ENCODE results near the gene MLH3. TPM values are rescaled to one million over a fixed set of nuclear protein-coding genes. Genes with fewer than 3 reads are reported as not detected.
"Not testable (repeated sequence)": the region's sequence is repeated elsewhere in the genome, so short reads cannot be mapped to it uniquely, and the experiment has no call there.

The MLH3 gene
- total and polyA plus RNA-seq, 4 donors: 5.8 to 29.7 (median 9.9) TPM

DNA sequence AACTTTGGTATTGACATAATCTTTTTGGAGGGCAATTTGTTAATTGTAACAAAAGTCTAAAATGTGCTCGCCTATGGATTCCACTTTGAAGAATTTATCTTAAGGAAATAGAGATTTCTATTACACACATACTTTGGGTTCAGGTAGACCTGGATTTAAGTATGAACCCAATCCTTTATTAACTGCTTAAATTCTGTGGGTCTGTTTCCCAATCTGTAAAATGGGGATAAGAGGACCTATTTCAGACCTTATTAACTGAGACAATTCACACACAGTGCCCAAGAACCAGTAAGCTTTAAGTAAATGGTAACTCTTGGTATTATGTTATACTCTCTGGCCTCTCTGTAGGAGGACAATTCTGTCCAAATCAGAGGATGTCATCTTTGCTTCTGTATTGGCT is 49.4 kb downstream of the MLH3 start:
- TF ChIP-seq, protein P1, sequence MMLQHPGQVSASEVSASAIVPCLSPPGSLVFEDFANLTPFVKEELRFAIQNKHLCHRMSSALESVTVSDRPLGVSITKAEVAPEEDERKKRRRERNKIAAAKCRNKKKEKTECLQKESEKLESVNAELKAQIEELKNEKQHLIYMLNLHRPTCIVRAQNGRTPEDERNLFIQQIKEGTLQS (IDR thresholded peaks at IDR 0.05): no peak
- TF ChIP-seq GABPA (IDR thresholded peaks at IDR 0.05 in 1 of 2, conservative IDR thresholded peaks at IDR 0.05 in 1 of 2) (no peak), HNF4G (IDR thresholded peaks at IDR 0.05) (no peak), NR2F2 (IDR thresholded peaks at IDR 0.05) (no peak), YY1 (IDR thresholded peaks at IDR 0.05) (no peak), RAD21 (IDR thresholded peaks at IDR 0.05) (no peak), EGR1 (IDR thresholded peaks at IDR 0.05; ENCODE audit: low read depth in 2 of 2) (no peak), FOXA1 (IDR thresholded peaks at IDR 0.05) (no peak)
- H3K4me3 ChIP-seq (ENCODE audit: low read depth in 1 of 3, low read length in 3 of 3): peak overlapping the region; percentile 86 to 91 (median 87)
- peaks cover 0 to 3% (median 0%) of the 10 kb centered on the region in 4 donors for H3K9me3 ChIP-seq (ENCODE audit: control insufficient read depth in 4 of 4, low read length in 3 of 4)
- H3K9ac ChIP-seq (ENCODE audit: low read depth in 1 of 2, low read length in 2 of 2): peak overlapping the region; percentile 45 to 82
- H3K4me1 ChIP-seq (ENCODE audit: control insufficient read depth in 4 of 4, insufficient read depth in 4 of 4, low read length in 3 of 4): peaks cover 0 to 17% (median 12%) of the 10 kb centered on the region in 4 donors
- no peak for DNase-seq (ENCODE audit: low spot score)
- 99% methylated on average over 1 of the region's 1 CpG for WGBS
- H3K27ac ChIP-seq (ENCODE audit: low read depth in 1 of 2, low read length in 2 of 2): peak overlapping the region; percentile 74 to 85
- H3K36me3 ChIP-seq (ENCODE audit: control insufficient read depth in 4 of 4, insufficient read depth in 3 of 4, low read depth in 1 of 4, low read length in 3 of 4): peaks cover 5 to 14% (median 10%) of the 10 kb centered on the region in 4 donors
- no peaks in the 10 kb centered on the region for H3K27me3 ChIP-seq (ENCODE audit: control insufficient read depth in 4 of 4, insufficient read depth in 4 of 4, low read length in 3 of 4)

DNA sequence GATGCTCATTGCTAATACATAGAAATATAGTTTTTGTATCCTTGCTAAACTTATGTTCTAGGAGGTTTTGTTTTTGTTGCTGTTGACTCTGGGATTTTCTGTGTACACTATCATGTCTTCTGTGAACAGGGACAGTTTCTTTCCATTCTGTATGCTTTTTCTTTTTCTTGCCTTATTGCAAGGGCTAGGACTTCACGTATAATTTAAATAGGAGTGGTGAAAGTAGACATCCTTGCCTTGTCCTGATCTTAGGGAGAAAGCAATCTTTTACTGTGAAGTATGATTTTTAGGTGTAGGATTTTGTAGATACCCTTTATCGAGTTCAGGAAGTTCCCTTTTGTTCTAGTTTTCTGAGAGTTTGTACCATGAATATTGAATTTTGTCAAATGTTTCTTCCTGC is 50.0 kb downstream of the MLH3 start:
- no peaks in the 10 kb centered on the region for H3K27me3 ChIP-seq (ENCODE audit: control insufficient read depth in 4 of 4, insufficient read depth in 4 of 4, low read length in 3 of 4)
- 94% methylated on average over 2 of the region's 2 CpGs for WGBS
- DNase-seq (ENCODE audit: low spot score): no peak
- peaks cover 0 to 3% (median 0%) of the 10 kb centered on the region in 4 donors for H3K9me3 ChIP-seq (ENCODE audit: control insufficient read depth in 4 of 4, low read length in 3 of 4)
- H3K4me3 ChIP-seq (ENCODE audit: low read depth in 1 of 3, low read length in 3 of 3): no peak overlapping the region
- no peak for TF ChIP-seq SP1 (IDR thresholded peaks at IDR 0.05)
- TF ChIP-seq, protein P1 (IDR thresholded peaks at IDR 0.05): no peak
- TF ChIP-seq RXRA (IDR thresholded peaks at IDR 0.05): no peak
- no peak for TF ChIP-seq YY1 (IDR thresholded peaks at IDR 0.05)
- TF ChIP-seq, protein P2, sequence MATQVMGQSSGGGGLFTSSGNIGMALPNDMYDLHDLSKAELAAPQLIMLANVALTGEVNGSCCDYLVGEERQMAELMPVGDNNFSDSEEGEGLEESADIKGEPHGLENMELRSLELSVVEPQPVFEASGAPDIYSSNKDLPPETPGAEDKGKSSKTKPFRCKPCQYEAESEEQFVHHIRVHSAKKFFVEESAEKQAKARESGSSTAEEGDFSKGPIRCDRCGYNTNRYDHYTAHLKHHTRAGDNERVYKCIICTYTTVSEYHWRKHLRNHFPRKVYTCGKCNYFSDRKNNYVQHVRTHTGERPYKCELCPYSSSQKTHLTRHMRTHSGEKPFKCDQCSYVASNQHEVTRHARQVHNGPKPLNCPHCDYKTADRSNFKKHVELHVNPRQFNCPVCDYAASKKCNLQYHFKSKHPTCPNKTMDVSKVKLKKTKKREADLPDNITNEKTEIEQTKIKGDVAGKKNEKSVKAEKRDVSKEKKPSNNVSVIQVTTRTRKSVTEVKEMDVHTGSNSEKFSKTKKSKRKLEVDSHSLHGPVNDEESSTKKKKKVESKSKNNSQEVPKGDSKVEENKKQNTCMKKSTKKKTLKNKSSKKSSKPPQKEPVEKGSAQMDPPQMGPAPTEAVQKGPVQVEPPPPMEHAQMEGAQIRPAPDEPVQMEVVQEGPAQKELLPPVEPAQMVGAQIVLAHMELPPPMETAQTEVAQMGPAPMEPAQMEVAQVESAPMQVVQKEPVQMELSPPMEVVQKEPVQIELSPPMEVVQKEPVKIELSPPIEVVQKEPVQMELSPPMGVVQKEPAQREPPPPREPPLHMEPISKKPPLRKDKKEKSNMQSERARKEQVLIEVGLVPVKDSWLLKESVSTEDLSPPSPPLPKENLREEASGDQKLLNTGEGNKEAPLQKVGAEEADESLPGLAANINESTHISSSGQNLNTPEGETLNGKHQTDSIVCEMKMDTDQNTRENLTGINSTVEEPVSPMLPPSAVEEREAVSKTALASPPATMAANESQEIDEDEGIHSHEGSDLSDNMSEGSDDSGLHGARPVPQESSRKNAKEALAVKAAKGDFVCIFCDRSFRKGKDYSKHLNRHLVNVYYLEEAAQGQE (IDR thresholded peaks at IDR 0.05): no peak
- no peak for TF ChIP-seq HNF4G (IDR thresholded peaks at IDR 0.05)
- no peak overlapping the region for H3K27ac ChIP-seq (ENCODE audit: low read depth in 1 of 2, low read length in 2 of 2)
- peaks cover 0 to 8% (median 5%) of the 10 kb centered on the region in 4 donors for H3K36me3 ChIP-seq (ENCODE audit: control insufficient read depth in 4 of 4, insufficient read depth in 3 of 4, low read depth in 1 of 4, low read length in 3 of 4)
- H3K4me1 ChIP-seq (ENCODE audit: control insufficient read depth in 4 of 4, insufficient read depth in 4 of 4, low read length in 3 of 4): peaks cover 0 to 17% (median 12%) of the 10 kb centered on the region in 4 donors
- H3K9ac ChIP-seq (ENCODE audit: low read depth in 1 of 2, low read length in 2 of 2): no peak overlapping the region

DNA sequence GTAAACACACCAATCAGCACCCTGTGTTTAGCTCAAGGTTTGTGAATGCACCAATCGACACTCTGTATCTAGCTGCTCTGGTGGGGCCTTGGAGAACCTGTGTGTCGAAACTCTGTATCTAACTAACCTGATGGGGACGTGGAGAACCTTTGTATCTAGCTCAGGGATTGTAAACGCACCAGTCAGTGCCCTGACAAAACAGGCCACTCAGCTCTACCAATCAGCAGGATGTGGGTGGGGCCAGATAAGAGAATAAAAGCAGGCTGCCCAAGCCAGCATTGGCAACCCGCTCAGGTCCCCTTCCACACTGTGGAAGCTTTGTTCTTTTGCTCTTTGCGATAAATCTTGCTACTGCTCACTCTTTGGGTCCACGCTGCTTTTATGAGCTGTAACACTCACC is 55.5 kb downstream of the MLH3 start:
- H3K9me3 ChIP-seq (ENCODE audit: control insufficient read depth in 4 of 4, low read length in 3 of 4); H3K27me3 ChIP-seq (ENCODE audit: control insufficient read depth in 4 of 4, insufficient read depth in 4 of 4, low read length in 3 of 4); H3K4me3 ChIP-seq (ENCODE audit: low read depth in 1 of 3, low read length in 3 of 3); H3K27ac ChIP-seq (ENCODE audit: low read depth in 1 of 2, low read length in 2 of 2); DNase-seq (ENCODE audit: low spot score); H3K36me3 ChIP-seq (ENCODE audit: control insufficient read depth in 4 of 4, insufficient read depth in 3 of 4, low read depth in 1 of 4, low read length in 3 of 4); H3K4me1 ChIP-seq (ENCODE audit: control insufficient read depth in 4 of 4, insufficient read depth in 4 of 4, low read length in 3 of 4); H3K9ac ChIP-seq (ENCODE audit: low read depth in 1 of 2, low read length in 2 of 2): not testable (repeated sequence)
- WGBS: 84% methylated on average over 6 of the region's 7 CpGs

- H3K27ac ChIP-seq (ENCODE audit: low read depth in 1 of 2, low read length in 2 of 2); H3K4me3 ChIP-seq (ENCODE audit: low read depth in 1 of 3, low read length in 3 of 3); H3K4me1 ChIP-seq (ENCODE audit: control insufficient read depth in 4 of 4, insufficient read depth in 4 of 4, low read length in 3 of 4); H3K36me3 ChIP-seq (ENCODE audit: control insufficient read depth in 4 of 4, insufficient read depth in 3 of 4, low read depth in 1 of 4, low read length in 3 of 4); H3K9me3 ChIP-seq (ENCODE audit: control insufficient read depth in 4 of 4, low read length in 3 of 4); H3K27me3 ChIP-seq (ENCODE audit: control insufficient read depth in 4 of 4, insufficient read depth in 4 of 4, low read length in 3 of 4); DNase-seq (ENCODE audit: low spot score); H3K9ac ChIP-seq (ENCODE audit: low read depth in 1 of 2, low read length in 2 of 2): not testable (repeated sequence)
- WGBS: 94% methylated on average over 28 of the region's 28 CpGs
These were observed 57.1 kb downstream of the MLH3 start for GRCh38 chr14:74994182-74994581.

All from liver (tissue), 9 donors.